Gastroesophageal sphincter (tissue), 3 donors: ENCODE data around the gene PANK4.

Experiments
- CTCF ChIP-seq, 4 experiments: fragments of 200-600 bp in 2 of 4; fragments of 450-650 bp in 2 of 4; sonication (generic) in 1 of 4; IDR thresholded peaks; one replicate each; pipeline ENCODE4 v1.5.1; 2017 to 2019; ENCODE audit warnings: antibody characterized with exemption in 4 of 4, mild to moderate bottlenecking in 2 of 4, moderate library complexity in 2 of 4
- POLR2A ChIP-seq, 2 donors: fragments of 450-650 bp; IDR thresholded peaks; one replicate each; pipeline ENCODE4 v1.6.1; 2017; ENCODE audit warnings: antibody characterized with exemption in 2 of 2, mild to moderate bottlenecking in 2 of 2, moderate library complexity in 1 of 2
- POLR2AphosphoS5 ChIP-seq: sonication (generic); formaldehyde crosslinking; IDR thresholded peaks from one replicate; pipeline ENCODE4 v1.6.1; 2017; ENCODE audit warnings: antibody characterized with exemption

- TF ChIP-seq CTCF (IDR thresholded peaks at IDR 0.05) (no peak), POLR2A (IDR thresholded peaks at IDR 0.05) (no peak), POLR2AphosphoS5 (no peak)
Observed at GRCh38 chr1:2474104-2474844, 52.1 kb downstream of the PANK4 start.
